Ishikawa (cell line): Measurements from ENCODE around the gene FADS6.

Experiments used
- CEBPB ChIP-seq: IDR thresholded peaks from 2 replicates; pipeline ENCODE4 v1.6.1; 2012
- CREB1 ChIP-seq: IDR thresholded peaks from 2 replicates; pipeline ENCODE4 v1.6.1; 2012; ENCODE audit warnings: low read depth
- EGR1 ChIP-seq: IDR thresholded peaks from 2 replicates; pipeline ENCODE4 v1.6.1; 2012
- EP300 ChIP-seq: IDR thresholded peaks from 2 replicates; pipeline ENCODE4 v1.6.1; 2012; ENCODE audit warnings: borderline replicate concordance
- FOXM1 ChIP-seq: IDR thresholded peaks from 2 replicates; pipeline ENCODE4 v1.6.1; 2012; ENCODE audit warnings: low read depth, borderline replicate concordance
- NFIC ChIP-seq: IDR thresholded peaks from 2 replicates; pipeline ENCODE4 v1.6.1; 2012
- RAD21 ChIP-seq: IDR thresholded peaks from 2 replicates; pipeline ENCODE4 v1.6.1; 2012; ENCODE audit warnings: low read depth
- TAF1 ChIP-seq: IDR thresholded peaks from 2 replicates; pipeline ENCODE4 v1.6.1; 2012; ENCODE audit warnings: low read depth, mild to moderate bottlenecking
- TCF12 ChIP-seq: IDR thresholded peaks from 2 replicates; pipeline ENCODE4 v1.6.1; 2012; ENCODE audit warnings: low read depth
- TEAD4 ChIP-seq: IDR thresholded peaks from 2 replicates; pipeline ENCODE4 v1.6.1; 2012
- YY1 ChIP-seq: IDR thresholded peaks from 2 replicates; pipeline ENCODE4 v1.6.1; 2012; ENCODE audit warnings: low read depth
- ZBTB7A ChIP-seq: IDR thresholded peaks from 2 replicates; pipeline ENCODE4 v1.6.1; 2012; ENCODE audit warnings: low read depth
- TF ChIP-seq, protein P1 (sequence below): IDR thresholded peaks from 2 replicates; pipeline ENCODE4 v1.6.1; 2012
- TF ChIP-seq, protein P2 (sequence below): IDR thresholded peaks from 2 replicates; pipeline ENCODE4 v1.6.1; 2012; ENCODE audit warnings: low read depth, mild to moderate bottlenecking
- TF ChIP-seq, protein P3 (sequence below): IDR thresholded peaks from 2 replicates; pipeline ENCODE4 v1.6.1; 2012

The FADS6 gene

DNA sequence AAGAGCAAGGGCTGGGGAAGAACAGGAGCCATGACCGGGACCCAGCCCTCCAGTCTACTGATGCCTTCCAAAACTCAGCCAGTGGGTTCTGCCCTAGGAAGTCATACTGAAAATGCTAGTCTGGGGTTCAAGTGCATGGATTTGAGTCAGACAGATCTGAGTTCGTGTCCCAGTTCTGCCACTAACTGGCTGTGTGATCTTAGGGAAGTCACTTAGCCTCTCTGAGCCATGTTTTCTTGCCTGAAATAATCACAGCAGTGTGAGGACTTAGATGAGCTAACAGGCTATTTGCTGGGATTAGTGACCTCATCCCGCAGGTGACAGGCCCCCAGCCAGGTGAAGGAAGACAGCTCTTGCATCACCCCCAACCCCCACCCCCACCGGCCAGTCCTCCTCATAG lies 38.1 kb downstream of the FADS6 start:
- no peak for TF ChIP-seq RAD21

DNA sequence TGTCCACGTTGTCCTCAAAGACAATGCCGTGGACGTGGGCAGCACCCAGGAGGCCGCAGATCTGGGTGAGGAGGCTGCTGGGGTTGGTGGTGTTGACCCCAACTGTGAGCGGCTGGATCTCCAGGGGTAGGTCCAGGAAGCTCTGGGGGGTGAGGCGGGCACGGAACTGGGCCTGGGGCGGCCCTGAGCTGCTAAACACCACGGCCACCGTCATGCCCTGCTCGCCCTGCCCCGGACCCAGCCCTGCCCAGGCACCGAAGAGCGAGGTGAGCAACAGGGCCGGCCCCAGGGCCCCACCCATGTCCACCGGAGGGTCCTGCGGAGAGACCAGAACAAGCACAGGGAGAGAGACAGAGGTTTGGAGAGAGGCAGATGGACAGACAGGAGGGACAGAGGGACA lies 38.6 kb downstream of the FADS6 start:
- TF ChIP-seq FOXM1, result no peak
- no peak for TF ChIP-seq EGR1
- TF ChIP-seq NFIC, result no peak
- TF ChIP-seq, protein P1, sequence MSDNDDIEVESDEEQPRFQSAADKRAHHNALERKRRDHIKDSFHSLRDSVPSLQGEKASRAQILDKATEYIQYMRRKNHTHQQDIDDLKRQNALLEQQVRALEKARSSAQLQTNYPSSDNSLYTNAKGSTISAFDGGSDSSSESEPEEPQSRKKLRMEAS, result no peak
- no peak for TF ChIP-seq RAD21
- no peak for TF ChIP-seq EP300
- TF ChIP-seq, protein P2, sequence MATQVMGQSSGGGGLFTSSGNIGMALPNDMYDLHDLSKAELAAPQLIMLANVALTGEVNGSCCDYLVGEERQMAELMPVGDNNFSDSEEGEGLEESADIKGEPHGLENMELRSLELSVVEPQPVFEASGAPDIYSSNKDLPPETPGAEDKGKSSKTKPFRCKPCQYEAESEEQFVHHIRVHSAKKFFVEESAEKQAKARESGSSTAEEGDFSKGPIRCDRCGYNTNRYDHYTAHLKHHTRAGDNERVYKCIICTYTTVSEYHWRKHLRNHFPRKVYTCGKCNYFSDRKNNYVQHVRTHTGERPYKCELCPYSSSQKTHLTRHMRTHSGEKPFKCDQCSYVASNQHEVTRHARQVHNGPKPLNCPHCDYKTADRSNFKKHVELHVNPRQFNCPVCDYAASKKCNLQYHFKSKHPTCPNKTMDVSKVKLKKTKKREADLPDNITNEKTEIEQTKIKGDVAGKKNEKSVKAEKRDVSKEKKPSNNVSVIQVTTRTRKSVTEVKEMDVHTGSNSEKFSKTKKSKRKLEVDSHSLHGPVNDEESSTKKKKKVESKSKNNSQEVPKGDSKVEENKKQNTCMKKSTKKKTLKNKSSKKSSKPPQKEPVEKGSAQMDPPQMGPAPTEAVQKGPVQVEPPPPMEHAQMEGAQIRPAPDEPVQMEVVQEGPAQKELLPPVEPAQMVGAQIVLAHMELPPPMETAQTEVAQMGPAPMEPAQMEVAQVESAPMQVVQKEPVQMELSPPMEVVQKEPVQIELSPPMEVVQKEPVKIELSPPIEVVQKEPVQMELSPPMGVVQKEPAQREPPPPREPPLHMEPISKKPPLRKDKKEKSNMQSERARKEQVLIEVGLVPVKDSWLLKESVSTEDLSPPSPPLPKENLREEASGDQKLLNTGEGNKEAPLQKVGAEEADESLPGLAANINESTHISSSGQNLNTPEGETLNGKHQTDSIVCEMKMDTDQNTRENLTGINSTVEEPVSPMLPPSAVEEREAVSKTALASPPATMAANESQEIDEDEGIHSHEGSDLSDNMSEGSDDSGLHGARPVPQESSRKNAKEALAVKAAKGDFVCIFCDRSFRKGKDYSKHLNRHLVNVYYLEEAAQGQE, result no peak
- no peak for TF ChIP-seq TCF12
- no peak for TF ChIP-seq TAF1
- no peak for TF ChIP-seq YY1
- TF ChIP-seq CEBPB, result no peak
- no peak for TF ChIP-seq CREB1
- TF ChIP-seq ZBTB7A, result no peak

DNA sequence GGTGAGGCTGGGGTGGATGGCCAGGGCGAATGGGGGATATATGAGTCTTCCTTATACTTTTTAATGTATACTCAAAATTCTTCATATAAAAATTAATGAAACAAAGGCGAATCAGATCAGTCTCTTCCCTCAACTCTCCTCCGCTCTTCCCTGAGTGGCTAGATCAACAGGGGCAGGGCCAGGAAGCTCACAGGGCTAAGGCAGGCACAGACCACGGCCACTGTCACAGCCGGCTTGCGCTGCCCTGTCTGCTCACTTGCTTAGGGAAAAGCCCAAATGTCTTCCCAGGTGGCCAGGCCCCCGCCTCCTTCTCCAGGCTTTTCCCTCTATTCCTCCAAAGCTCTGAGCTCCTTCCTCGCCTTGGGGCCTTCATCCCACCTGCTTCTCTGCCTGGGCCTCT lies 39.8 kb downstream of the FADS6 start:
- TF ChIP-seq NFIC (no peak), TEAD4 (no peak), FOXM1 (no peak), CREB1 (no peak), TCF12 (no peak), YY1 (no peak), TAF1 (no peak)
- TF ChIP-seq, protein P3, sequence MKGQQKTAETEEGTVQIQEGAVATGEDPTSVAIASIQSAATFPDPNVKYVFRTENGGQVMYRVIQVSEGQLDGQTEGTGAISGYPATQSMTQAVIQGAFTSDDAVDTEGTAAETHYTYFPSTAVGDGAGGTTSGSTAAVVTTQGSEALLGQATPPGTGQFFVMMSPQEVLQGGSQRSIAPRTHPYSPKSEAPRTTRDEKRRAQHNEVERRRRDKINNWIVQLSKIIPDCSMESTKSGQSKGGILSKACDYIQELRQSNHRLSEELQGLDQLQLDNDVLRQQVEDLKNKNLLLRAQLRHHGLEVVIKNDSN, result no peak
- TF ChIP-seq, protein P1, result no peak
- TF ChIP-seq, protein P2, result no peak

DNA sequence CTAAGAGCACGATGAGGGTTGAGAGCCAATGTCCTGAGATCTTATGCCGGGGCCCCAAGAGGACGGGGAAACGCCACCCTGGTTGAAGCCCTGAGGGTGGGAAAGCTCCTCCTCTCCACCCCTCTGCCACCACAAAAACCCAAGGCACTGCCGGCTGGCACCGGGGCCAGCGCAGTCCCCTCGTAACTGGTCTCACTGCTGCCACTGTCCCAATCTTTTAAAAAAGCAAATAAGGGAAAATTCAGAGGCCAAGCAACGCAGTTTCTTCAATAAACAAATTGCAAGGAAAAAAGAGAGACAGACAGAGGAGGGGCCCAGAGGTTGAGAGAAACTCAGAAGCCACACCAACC lies 40.4 kb downstream of the FADS6 start:
- TF ChIP-seq EP300 (no peak), YY1 (no peak), RAD21 (no peak), TCF12 (no peak), NFIC (no peak), TAF1 (no peak), CREB1 (no peak), CEBPB (no peak), ZBTB7A (no peak), FOXM1 (no peak)
- TF ChIP-seq, protein P1, result no peak
- TF ChIP-seq, protein P3, result no peak
- TF ChIP-seq, protein P2, result no peak
